ENCODE data around the gene GCSH. TPM values are rescaled to one million over a fixed set of nuclear protein-coding genes. Genes with fewer than 3 reads are reported as not detected.

The GCSH gene
- total RNA-seq, 1 experiment from 2014 or later, result 117 TPM

- TF ChIP-seq RAD21 (IDR thresholded peaks at IDR 0.05; ENCODE audit: low read depth) (no peak), EZH2phosphoT487 (IDR thresholded peaks at IDR 0.05; ENCODE audit: borderline replicate concordance) (no peak)
Measured at GRCh38 chr16:81042821-81043220, 53.4 kb downstream of the GCSH start (continued).

GRCh38 chr16:81041696-81042095, 54.5 kb downstream of the GCSH start:
- RAD21 ChIA-PET (ENCODE audit: low non-redundant PET in 1 of 2, low total read pairs in 2 of 2, uncharacterized antibody in 2 of 2, unreplicated experiment in 2 of 2), result no interaction called here
- no peak for TF ChIP-seq FOSL1 (IDR thresholded peaks at IDR 0.05; ENCODE audit: low read depth)
- no peak for TF ChIP-seq CTCF (IDR thresholded peaks at IDR 0.05 in 2 of 3, conservative IDR thresholded peaks at IDR 0.05 in 1 of 3; ENCODE audit: borderline replicate concordance in 1 of 3, insufficient read depth in 1 of 3, low read depth in 2 of 3, low read length in 2 of 3)
- TF ChIP-seq REST (IDR thresholded peaks at IDR 0.05; ENCODE audit: low read depth), result no peak
- TF ChIP-seq TCF7L2 (IDR thresholded peaks at IDR 0.05; ENCODE audit: borderline replicate concordance, extremely low read depth, insufficient read depth, insufficient read length), result no peak
- TF ChIP-seq ATF3 (IDR thresholded peaks at IDR 0.05), result no peak
- no peak for TF ChIP-seq EGR1 (IDR thresholded peaks at IDR 0.05; ENCODE audit: low read depth)
- Histone ChIP-seq H3K27me3 (ENCODE audit: insufficient read depth, low read length) (no peaks in the 10 kb centered on the region), H3K9me2 (ENCODE audit: insufficient read depth) (no peaks in the 10 kb centered on the region), H3K79me2 (ENCODE audit: insufficient read depth, low read length) (peaks cover 41% of the 10 kb centered on the region), H3K4me2 (ENCODE audit: low read length) (no peak overlapping the region), H4K20me1 (ENCODE audit: insufficient read depth) (no peaks in the 10 kb centered on the region), H3K36me3 (ENCODE audit: control insufficient read depth in 1 of 2, insufficient read depth in 2 of 2, low read length in 2 of 2) (peaks cover 40% of the 10 kb centered on the region in 2 experiments; a peak in 3 of 4 replicates), H2AFZ (ENCODE audit: low read depth, low read length, poor library complexity, severe bottlenecking) (no peak overlapping the region), H3K4me3 (replicated peaks in 1 of 2; ENCODE audit: low read depth in 1 of 2, low read length in 2 of 2) (no peak overlapping the region), H3K9ac (ENCODE audit: low read length) (no peak overlapping the region), H3K9me3 (ENCODE audit: control insufficient read depth in 1 of 2, insufficient read depth in 1 of 2, low read depth in 1 of 2, low read length in 2 of 2) (no peaks in the 10 kb centered on the region), H3K27ac (ENCODE audit: low read depth, low read length) (no peak overlapping the region), H3K4me1 (ENCODE audit: control insufficient read depth in 1 of 2, insufficient read depth in 2 of 2, low read length in 2 of 2) (peaks cover 5 to 7% of the 10 kb centered on the region in 2 experiments; a peak in 3 of 4 replicates)
- POLR2A ChIA-PET, result no interaction called here
- ATAC-seq, result no peak
- intact Hi-C loops (cut with micrococcal nuclease), result loop anchor here (1.0 kb wide), 1 partner anchor 100 kb away; no protein-coding TSS in a partner anchor
- no TSS peak for BruUV-seq (replicated peaks)
- DNase-seq (ENCODE audit: low read depth, low spot score), result no peak
- CTCF ChIA-PET, result no interaction called here

All from HCT116 (cell line).